ENCODE data around the gene CEP83.
"Not testable (repeated sequence)": the region's sequence is repeated elsewhere in the genome, so short reads cannot be mapped to it uniquely, and the experiment has no call there.

Gene CEP83, protein sequence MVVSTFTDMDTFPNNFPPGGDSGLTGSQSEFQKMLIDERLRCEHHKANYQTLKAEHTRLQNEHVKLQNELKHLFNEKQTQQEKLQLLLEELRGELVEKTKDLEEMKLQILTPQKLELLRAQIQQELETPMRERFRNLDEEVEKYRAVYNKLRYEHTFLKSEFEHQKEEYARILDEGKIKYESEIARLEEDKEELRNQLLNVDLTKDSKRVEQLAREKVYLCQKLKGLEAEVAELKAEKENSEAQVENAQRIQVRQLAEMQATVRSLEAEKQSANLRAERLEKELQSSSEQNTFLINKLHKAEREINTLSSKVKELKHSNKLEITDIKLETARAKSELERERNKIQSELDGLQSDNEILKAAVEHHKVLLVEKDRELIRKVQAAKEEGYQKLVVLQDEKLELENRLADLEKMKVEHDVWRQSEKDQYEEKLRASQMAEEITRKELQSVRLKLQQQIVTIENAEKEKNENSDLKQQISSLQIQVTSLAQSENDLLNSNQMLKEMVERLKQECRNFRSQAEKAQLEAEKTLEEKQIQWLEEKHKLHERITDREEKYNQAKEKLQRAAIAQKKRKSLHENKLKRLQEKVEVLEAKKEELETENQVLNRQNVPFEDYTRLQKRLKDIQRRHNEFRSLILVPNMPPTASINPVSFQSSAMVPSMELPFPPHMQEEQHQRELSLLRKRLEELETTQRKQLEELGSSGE

DNA sequence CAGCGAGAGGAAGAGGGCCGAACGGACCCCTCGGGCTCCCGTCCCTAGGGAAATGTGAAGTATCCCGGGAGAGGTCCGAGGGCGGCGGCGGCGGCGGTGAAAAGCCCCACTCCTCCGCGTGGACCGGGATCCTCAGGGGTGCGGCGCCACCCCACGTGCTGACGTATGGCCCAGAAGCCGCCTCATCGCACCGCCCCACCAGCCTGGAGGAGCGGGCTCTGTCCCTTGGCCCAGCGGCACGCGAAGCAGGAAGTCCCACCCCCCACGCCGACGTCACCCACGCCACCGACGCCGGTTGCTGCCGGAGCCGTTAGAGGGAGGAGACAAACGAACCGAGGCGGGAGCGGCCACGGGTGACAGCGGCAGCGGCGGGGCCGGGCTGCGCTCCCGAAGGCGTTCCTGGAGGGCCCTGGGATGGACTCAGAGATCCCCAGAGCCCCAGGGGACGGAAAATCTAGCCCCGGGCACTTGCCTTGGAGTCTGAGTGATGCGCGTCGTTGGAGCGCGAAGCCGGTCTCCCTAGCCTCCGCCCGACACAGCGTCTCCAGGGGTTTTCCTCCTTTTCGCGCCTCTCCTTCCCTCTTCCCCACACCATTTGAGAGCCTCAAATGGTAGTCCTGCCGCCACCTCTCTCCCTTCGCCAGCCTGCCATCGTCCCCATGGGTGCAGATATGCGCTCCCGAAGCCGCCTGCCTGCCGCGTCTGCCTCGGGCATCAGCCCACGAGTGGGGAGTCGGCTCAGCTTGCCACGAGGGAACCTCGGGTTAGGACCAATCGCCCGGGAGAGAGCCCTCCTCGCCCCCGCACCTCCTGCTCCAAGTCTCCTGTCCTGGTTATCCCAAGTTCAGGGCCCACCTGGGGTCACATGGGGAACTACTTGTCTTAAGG lies at the start of gene CEP83:
Gene CEP83, minus strand, starts transcription at position 140 of the 888 bp plus-strand sequence. CDS start 47,377 bp downstream, outside the sequence.
- peak; percentile 99 for DNase-seq

DNA sequence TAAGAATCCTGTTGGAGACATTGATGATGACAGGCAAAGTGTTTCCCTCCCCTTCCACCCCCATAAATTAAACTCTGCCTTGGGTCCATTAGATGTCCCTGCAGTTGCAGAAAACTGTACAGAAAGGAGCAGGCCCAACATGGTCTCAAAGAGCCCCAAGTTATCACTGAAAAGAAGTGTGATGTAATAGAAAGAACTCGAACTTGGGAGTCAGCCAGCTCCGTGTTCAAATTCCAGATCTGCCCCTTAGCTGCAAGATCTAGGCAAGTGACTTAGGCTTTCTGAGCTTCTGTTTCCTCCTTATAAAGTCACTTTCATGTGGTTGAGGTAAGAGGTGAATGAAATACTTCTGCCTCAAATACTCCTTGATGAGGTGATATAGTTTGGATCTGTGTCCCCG lies 49.6 kb upstream of the CEP83 start:
- DNase-seq, result no peak

DNA sequence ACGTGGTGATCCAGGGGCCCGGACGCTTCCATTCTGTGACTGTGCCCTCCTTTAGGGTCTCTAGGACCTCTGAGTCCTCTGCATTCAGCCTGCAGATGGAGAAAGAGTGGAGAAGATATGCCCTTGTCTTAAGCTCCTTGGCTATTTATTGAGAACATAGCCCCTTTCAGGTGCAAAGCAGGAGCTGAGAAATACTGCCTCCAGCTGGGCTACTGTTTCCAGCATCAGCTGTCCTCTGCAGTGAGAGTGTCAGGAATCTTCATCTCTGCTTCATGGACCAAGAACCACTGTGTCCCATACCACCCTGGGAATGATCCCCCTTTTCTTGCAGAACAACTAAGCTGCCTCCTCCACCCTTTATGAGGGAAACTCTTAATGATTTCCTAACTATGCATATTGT lies 47.8 kb upstream of the CEP83 start:
- no peak for DNase-seq

DNA sequence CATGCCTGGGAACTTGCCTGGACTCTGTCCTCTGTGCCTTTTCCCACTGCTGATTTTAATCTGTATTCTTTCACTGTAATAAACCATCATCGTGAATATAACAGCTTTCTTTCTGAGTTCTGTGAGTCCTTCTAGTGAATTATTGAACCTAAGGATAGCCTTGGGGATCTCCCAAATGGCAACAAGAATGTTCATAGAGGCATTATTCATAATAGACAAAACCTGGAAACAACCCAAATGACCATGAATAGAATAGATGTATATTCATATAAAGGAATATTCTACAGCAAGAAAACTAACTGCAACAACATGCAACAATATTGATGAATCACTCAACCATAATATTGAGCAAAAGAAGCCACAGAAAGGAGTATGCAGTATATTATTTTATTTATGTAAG lies 44.7 kb upstream of the CEP83 start:
- DNase-seq, result no peak

DNA sequence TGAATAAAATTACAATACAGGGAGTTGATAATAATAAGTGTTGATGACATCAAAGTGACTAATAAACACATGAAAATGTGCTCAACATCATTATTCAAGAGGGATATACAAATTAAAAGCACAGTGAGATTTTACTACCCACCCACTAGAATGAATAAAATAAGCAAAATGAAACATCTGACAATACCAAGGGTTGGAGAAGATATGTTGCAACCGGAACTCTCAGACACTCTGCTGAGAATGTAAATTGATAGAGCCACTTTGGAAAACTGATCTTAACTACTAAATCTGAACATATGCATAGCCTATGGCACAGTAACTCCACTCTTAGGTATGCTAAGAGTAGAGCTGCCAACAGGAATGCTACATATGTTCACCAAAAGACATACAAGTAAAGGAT lies 44.0 kb upstream of the CEP83 start:
- no peak for DNase-seq

DNA sequence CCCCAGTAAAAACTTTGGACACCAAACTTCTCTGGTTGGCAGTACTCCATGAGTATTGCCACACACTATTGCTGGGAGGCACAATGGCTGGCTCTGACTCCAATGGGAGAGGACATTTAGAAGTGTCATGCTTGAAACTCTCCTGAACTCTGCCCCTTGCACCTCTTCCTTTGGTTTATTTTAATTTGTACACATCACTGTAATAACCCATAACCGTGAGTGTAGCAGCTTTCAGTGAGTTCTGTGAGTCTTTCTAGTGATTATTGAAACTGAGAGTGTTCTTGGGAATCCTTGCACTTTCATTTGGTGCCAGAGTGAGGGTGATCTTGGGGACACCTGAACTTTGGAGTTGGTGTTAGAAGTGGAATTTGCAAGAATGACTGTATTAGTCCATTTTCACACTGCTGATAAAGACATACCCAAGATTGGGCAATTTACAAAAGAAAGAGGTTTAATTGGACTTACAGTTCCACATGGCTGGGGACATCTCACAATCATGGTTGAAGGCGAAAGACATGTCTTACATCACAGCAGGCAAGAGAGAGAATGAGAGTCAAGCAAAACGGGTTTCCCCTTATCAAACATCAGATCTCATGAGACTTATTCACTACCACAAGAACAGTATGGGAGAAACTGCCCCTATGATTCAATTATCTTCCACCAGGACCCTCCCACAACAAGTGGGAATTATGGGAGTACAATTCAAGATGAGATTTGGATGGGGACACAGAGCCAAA lies 41.3 kb upstream of the CEP83 start:
- DNase-seq, result no peak

DNA sequence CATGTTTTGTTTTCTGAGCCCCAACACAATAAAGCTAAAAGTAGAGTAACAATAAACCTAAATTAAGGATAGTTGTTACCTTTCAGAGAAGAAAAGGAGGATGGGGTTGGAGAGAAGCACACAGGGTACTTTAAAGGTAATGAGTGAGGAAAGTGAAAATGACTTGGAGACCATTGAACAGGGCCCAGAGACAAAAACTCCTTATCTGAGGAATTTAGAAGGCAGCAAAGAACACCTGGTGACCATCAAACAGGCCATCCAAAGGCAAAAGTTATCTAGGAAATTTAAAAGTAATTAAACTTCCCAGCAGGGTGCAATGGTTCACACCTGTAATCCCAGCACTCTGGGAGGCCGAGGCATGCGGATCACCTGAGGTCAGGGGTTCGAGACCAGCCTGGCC lies 39.0 kb upstream of the CEP83 start:
- DNase-seq, result no peak

DNA sequence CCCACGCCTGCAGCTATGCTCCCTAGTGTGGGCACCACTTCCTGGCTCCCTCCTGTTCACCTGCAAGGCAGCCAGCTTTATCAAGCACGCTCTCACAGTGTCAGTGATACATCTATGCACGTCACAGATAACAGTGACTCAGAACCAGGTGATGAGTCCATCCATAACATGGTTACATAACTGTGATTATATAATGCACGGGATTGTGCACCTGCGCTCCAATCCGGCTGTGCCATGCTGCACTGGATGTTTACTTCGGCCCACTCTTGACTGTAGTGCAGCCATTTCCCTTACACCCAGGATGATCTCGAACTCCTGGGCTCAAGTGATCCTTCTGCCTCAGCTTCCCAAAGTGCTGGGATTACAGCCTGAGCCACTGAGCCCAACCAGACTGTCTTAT lies 38.4 kb upstream of the CEP83 start:
- DNase-seq, result no peak

DNA sequence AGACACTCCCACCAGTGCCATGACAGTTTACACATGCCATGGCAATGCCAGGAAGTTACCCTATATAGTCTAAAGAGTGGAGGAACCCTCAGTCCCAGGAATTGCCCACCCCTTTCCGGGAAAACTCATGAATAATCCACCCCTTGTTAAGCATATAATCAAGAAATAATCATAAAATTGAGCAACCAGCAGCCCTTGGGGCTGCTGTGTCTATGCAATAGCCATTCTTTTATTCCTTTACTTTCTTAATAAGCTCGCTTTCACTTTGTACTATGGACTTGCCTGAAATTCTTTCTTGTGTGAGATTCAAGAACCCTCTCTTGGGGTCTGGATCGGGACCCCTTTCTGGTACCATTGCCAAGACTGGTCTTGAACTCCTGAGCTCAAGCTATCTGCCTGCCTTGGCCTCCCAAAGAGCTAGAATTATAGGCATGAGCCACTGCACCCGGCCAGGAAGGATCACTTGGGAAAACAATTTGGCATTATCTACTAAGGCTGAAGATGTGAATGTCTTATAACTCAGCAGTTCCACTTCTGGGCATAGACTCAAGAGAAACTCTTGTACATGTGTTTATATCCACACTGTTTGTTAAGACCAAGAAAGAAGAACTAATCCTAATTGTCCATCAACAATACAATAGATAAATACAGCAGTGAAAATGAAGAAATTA lies 35.9 kb upstream of the CEP83 start:
- no peak for DNase-seq

DNA sequence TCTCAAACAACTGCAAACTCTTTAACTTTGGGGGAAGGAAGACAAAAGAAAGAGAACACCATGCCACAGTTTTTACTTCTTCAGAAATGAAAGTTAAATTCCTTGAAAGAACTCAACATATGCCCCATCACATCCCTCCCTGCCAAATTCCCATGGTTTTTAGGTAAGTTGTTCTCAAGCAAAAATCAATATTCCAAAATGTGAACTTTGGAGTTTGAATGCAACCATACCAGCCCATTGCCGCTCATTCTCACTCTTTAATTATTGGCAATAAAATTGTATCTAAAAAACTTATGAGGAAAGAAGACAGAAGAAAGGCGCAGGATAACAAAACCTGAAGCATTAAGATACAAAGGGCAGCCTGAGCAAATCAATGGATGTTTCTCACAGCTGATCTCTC lies 31.8 kb upstream of the CEP83 start:
- no peak for DNase-seq

DNA sequence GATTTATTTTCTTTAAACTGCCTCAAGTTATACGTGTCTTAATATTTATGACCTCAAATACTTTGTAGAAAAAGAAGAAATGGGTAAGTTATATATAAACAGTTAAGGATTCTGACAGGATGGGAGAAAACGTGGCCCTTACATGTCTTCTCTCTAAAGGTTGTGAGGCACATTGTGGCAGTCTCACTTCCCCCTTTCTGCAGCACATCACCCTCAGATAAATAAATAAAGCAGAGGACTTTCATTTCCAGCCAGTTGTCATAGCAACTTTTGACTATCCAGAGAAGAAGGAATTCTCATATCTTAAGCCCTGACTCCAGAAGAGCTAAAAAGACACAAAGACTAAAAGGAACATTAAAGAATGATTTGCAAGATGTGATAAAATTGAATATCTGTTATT lies 28.8 kb upstream of the CEP83 start:
- DNase-seq, result no peak

DNA sequence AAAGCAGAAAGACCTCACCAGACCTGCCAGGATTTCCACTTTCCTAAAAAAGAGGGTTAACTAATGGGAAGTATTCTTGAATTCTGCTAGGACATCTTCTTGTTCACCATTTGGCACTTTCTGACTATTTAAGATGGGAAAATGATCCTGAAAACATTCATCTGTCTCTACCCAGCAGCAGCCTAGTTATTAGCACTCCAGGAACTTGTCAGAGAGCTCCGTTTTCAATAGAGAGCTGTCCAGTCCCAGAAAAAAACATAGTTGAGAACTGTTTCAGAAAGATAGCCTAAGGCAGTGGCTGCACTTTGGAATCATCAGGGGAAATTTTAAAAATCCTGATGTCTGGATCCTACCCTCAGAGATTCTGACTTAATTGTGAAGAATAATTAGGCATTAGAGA lies 22.1 kb upstream of the CEP83 start:
- no peak for DNase-seq

DNA sequence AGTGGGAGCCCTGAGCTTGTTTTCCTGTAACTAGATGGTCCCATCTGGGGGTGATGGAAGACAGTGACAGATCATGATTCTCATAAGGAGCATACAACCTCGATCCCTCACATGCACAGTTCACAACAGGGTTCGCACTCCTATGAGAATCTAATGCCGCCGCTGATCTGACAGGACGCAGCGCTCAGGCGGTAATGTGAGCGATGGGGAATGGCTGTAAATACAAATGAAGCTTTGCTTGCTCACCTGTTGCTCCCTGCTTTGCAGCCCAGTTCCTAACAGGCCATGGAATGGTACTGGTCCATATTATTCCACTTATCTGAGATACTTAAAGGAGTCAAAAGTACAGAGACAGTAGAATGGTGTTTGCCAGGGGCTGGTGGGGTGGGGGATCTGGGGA lies 9.9 kb upstream of the CEP83 start:
- DNase-seq, result no peak

DNA sequence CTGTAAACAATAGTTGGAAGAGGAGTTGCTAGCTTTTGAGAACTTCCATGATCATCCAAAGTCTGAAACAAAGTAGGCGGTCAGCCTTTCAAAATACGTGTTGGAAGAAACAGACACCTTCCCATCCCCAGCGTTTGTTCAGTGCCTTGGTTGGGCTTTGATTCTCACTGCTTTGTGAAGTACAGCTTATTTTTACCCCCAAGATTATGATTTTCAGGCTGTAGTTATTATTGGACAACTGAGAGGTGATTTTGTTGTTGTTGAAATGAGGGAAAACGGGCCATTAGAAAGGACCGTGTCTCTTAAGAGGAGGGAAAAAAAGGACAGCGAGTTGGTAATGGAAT lies 921 bp upstream of the CEP83 start:
- DNase-seq, result no peak

DNA sequence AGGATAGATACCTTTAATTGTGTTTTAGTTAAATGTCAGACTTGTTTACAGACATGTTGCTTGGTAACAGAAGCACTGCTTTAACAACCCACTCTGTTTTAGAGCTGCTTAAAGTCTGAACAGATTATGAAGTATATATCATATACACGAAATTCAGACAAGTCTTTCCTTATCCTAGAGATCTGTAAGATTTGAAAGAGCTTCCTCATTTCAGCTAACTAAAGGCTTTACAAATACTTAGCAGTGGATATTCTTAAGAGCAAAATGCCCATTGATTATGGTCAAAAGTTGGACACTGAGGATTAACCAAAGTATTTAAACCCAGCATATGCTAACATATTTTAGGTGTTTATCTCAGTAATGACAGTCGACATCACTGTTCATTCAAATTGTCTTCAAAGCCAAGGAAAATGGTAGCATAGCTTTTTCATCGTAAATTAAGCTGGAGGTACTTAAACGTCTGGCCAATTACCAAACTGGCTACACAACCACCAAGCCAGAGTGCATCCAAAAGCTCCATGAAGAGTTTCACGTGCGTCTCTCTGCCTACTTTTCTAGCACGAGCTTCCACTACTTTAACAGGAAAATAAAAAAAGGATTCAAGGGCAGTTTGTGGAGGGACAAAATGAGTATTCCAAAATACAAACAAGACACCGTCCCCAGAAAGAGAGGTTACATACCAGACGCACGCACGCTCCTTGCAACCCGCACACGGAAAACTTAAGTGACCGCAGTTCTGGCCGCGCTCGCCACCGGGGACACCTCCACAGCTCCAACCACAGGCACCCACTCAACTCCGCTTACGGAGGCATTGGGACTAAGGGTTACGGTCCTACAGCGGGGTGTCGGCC lies 565 bp downstream of the CEP83 start:
- no peak for DNase-seq

DNA sequence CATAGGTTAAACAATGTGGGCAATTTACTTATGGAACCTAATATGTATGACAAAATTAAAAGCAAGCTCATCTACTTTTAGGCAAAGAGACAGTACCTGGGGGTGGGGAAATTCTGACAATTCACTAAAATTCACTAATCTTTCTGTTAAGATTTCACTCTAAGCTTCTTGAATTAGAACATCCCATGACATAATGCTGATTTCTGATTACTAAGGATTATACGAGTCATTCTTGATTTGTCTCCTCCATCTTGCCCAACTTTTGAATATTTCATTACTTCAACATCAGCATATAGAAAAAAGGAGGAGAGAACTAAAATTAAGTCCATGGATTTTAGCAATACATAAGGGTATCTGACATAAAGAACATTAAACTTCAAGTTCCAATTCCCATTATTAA lies 2.4 kb downstream of the CEP83 start:
- DNase-seq, result no peak

DNA sequence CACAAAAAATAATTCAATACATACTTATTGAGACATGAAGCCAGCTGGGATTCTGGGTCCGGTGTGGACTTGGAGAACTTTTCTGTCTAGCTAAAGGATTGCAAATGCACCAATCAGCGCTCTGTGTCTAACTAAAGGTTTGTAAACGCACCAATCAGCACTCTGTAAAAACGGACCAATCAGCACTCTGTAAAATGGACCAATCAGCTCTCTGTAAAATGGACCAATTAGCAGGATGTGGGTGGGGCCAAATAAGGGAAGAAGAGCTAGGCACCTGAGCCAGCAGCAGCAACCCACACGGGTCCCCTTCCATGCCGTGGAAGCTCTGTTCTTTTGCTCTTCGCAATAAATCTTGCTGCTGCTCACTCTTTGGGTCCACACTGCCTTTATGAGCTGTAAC lies 5.3 kb downstream of the CEP83 start:
- not testable (repeated sequence) for DNase-seq

DNA sequence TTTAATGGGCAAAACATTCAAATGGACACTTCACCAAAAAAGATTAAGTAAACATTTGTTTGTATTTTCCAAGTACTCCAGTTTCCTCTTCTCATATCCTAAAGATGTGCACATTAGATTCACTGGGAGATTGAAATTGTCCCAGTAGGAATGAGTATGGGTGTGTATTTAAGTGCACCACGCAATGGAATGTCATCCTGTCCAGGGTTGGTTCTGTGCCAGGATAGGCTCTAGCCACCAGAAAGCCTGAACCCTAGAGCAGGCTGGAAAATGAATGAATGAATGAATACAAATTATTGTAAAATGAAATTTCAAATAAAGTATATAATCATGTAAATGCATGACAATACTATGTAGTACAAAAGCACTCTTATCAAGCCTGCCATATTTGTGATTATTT lies 14.0 kb downstream of the CEP83 start:
- DNase-seq, result no peak

DNA sequence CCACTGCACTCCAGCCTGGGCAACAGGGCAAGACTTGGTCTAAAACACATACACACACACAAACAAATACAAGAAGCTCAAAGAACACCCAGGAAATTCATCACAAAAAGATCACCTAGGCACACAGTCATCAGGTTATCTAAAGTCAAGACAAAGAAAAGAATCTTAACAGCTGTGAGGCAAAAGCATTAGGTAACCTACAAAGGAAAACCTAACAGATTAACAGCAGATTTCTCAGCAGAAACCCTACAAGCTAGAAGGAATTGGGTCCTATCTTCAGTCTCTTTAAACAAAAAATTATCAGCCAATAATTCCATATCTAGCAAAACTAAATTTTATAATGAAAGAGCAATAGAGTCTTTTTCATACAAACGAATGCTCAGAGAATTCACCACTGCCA lies 22.4 kb downstream of the CEP83 start:
- no peak for DNase-seq

DNA sequence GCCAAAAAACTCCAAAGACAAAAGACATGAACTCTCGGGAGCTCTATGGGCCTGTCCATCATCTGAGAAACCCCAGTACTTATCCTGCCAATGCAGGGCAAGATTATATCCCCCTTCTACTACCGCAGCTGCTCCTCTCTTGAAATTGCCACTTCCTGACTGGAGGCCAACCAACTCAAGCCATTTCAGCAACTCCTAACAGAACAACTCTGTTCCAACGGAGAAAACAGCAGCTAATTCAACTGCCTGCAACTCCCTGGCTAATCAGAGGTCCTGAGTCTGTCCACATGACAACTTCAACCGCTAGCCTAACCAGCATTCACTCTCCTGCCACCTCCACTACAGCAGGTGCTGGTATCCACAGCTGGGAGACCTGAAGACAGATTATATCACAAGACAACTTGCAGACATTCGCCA lies 24.1 kb downstream of the CEP83 start:
- DNase-seq, result no peak

DNA sequence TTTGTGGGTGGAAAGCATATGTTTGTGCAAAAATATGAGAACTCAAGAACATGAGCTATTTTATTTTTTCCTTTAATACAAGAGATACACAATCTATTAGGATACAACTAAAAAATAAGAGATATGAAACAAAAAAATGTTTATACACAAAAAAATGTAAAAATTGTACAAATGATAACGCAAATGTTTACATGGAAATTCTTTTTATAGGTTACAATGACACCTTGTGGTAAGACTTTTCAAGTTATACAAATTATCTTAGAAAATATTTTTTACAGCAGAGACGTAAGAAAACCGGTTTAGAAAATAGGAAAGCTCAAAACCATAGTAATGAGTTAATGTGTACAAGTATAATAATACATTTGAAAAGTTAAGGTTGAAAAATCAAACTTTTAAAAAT lies 25.5 kb downstream of the CEP83 start:
- DNase-seq, result no peak

Measured in stimulated activated CD8-positive, alpha-beta memory T cell treated with anti-CD3 and anti-CD28 coated beads, Interleukin-4, amount 100 ng/mL, for 48 hours (primary cell).